ENCODE measurements around the gene MARS1.
"Not testable (repeated sequence)": the region's sequence is repeated elsewhere in the genome, so short reads cannot be mapped to it uniquely, and the experiment has no call there.

Gene MARS1

GRCh38 chr12:57497223-57498131, 9.6 kb downstream of the MARS1 start:
- no peak for DNase-seq

GRCh38 chr12:57498132-57498502, 10.2 kb downstream of the MARS1 start:
- no peak for DNase-seq

GRCh38 chr12:57498571-57498970, 10.7 kb downstream of the MARS1 start:
- no peak for DNase-seq

- DNase-seq = no peak
Observed at GRCh38 chr12:57500213-57500612, 12.3 kb downstream of the MARS1 start.

GRCh38 chr12:57502311-57502969, 14.6 kb downstream of the MARS1 start:
- not testable (repeated sequence) for DNase-seq

- not testable (repeated sequence) for DNase-seq
Observed at GRCh38 chr12:57506541-57506940, 18.7 kb downstream of the MARS1 start.

GRCh38 chr12:57507796-57508195, 19.9 kb downstream of the MARS1 start:
- not testable (repeated sequence) for DNase-seq

- no peak for DNase-seq
Observed at GRCh38 chr12:57511161-57511560, 23.3 kb downstream of the MARS1 start.

- DNase-seq = no peak
Observed at GRCh38 chr12:57511588-57512325, 23.9 kb downstream of the MARS1 start.

- no peak for DNase-seq
Observed at GRCh38 chr12:57512665-57513064, 24.8 kb downstream of the MARS1 start.

- DNase-seq = no peak
Observed at GRCh38 chr12:57513266-57513665, 25.4 kb downstream of the MARS1 start.

- not testable (repeated sequence) for DNase-seq
Observed at GRCh38 chr12:57513677-57514076, 25.8 kb downstream of the MARS1 start.

- not testable (repeated sequence) for DNase-seq
Observed at GRCh38 chr12:57514246-57514645, 26.4 kb downstream of the MARS1 start.

GRCh38 chr12:57514720-57515407, 27.0 kb downstream of the MARS1 start:
- no peak for DNase-seq

GRCh38 chr12:57515408-57515933, 27.6 kb downstream of the MARS1 start:
- DNase-seq = no peak

GRCh38 chr12:57515934-57516541, 28.2 kb downstream of the MARS1 start:
- no peak for DNase-seq

GRCh38 chr12:57516617-57517153, 28.8 kb downstream of the MARS1 start:
- DNase-seq = no peak

GRCh38 chr12:57517187-57517586, 29.3 kb downstream of the MARS1 start:
- DNase-seq = no peak

GRCh38 chr12:57517718-57518117, 29.9 kb downstream of the MARS1 start:
- not testable (repeated sequence) for DNase-seq

- DNase-seq = no peak
Observed at GRCh38 chr12:57518176-57518919, 30.5 kb downstream of the MARS1 start.
